K562 (cell line): ENCODE data around the gene NPFF. TPM values are rescaled to one million over a fixed set of nuclear protein-coding genes. Genes with fewer than 3 reads are reported as not detected.

Experiments used
- ATF4 ChIP-seq: fragments of 450-650 bp; formaldehyde crosslinking; IDR thresholded peaks from 2 replicates; pipeline ENCODE4 v1.4.0; 2022; ENCODE audit warnings: mild to moderate bottlenecking, moderate library complexity
- ATF6 ChIP-seq: sonication (generic); formaldehyde crosslinking; IDR thresholded peaks from 2 replicates; pipeline ENCODE4 v1.4.0; 2020; ENCODE audit warnings: mild to moderate bottlenecking, missing genetic modification reagents
- ETV1 ChIP-seq: fragments of 450-650 bp; conservative IDR thresholded peaks from 2 replicates; pipeline ENCODE4 v1.6.1; 2016; ENCODE audit warnings: missing genetic modification characterization, control low read depth, low read depth, missing compliant biosample characterization
- IRF9 ChIP-seq: fragments of 450-650 bp; IDR thresholded peaks from 2 replicates; pipeline ENCODE4 v1.6.1; 2016; ENCODE audit warnings: missing biosample characterization, missing genetic modification characterization
- JUND ChIP-seq, 2 experiments: IDR thresholded peaks; 2 replicates in 1 of 2; 3 replicates in 1 of 2; pipeline ENCODE4 v1.6.1; 2011; ENCODE audit warnings: borderline replicate concordance in 2 of 2, low read depth in 2 of 2, low read length in 2 of 2, improper control_type of control experiment in 1 of 2, missing biosample characterization in 1 of 2, missing genetic modification characterization in 1 of 2, missing genetic modification reagents in 1 of 2
- KAT7 ChIP-seq: sonication (generic); formaldehyde crosslinking; IDR thresholded peaks from 2 replicates; pipeline ENCODE4 v1.8.0; 2022; ENCODE audit warnings: missing genetic modification reagents, mild to moderate bottlenecking, borderline replicate concordance
- LCOR ChIP-seq: sonication (generic); formaldehyde crosslinking; IDR thresholded peaks from 2 replicates; pipeline ENCODE4 v1.8.0; 2022; ENCODE audit warnings: mild to moderate bottlenecking, missing genetic modification reagents
- MEF2D ChIP-seq: conservative IDR thresholded peaks from 2 replicates; pipeline ENCODE4 v1.6.1; 2016; ENCODE audit warnings: low read depth, missing genetic modification characterization, missing compliant biosample characterization
- PHF20 ChIP-seq: fragments of 450-650 bp; IDR thresholded peaks from 2 replicates; pipeline ENCODE4 v1.6.1; 2018; ENCODE audit not compliant: partially characterized antibody
- POLR2A ChIP-seq: fragments of 450-650 bp; conservative IDR thresholded peaks from 2 replicates; pipeline ENCODE4 v1.6.1; 2016
- SMARCB1 ChIP-seq: IDR thresholded peaks from 2 replicates; pipeline ENCODE4 v1.6.1; 2011; ENCODE audit warnings: improper control_type of control experiment, low read depth; ENCODE audit not compliant: insufficient read length
- SMARCC2 ChIP-seq: fragments of 450-650 bp; IDR thresholded peaks from 2 replicates; pipeline ENCODE4 v1.6.1; 2017; ENCODE audit warnings: antibody characterized with exemption, moderate library complexity, mild to moderate bottlenecking, low read depth
- SNAPC5 ChIP-seq: fragments of 250-450 bp; sonication (Bioruptor Pico); IDR thresholded peaks from 2 replicates; pipeline ENCODE4 v1.8.0; 2021; ENCODE audit warnings: moderate library complexity, mild to moderate bottlenecking, inconsistent platforms
- STAT5A ChIP-seq: IDR thresholded peaks from 2 replicates; pipeline ENCODE4 v1.6.1; 2012; ENCODE audit warnings: low read length, inconsistent platforms, borderline replicate concordance
- TAF1 ChIP-seq: IDR thresholded peaks from 2 replicates; pipeline ENCODE4 v1.6.1; 2011; ENCODE audit warnings: mild to moderate bottlenecking, low read length, moderate library complexity; ENCODE audit not compliant: insufficient read depth, control insufficient read depth, severe bottlenecking; ENCODE audit errors: extremely low read depth
- TGIF2 ChIP-seq: sonication (generic); formaldehyde crosslinking; IDR thresholded peaks from 2 replicates; pipeline ENCODE4 v1.8.1; 2022; ENCODE audit warnings: mild to moderate bottlenecking, missing genetic modification reagents, moderate library complexity
- ZBTB8A ChIP-seq: fragments of 450-650 bp; IDR thresholded peaks from 2 replicates; pipeline ENCODE4 v1.6.1; 2018; ENCODE audit warnings: mild to moderate bottlenecking, moderate library complexity; ENCODE audit not compliant: partially characterized antibody
- ZFP91 ChIP-seq: sonication (generic); formaldehyde crosslinking; IDR thresholded peaks from 2 replicates; pipeline ENCODE4 v1.8.0; 2022; ENCODE audit warnings: mild to moderate bottlenecking, missing genetic modification reagents
- ZNF121 ChIP-seq: sonication (generic); formaldehyde crosslinking; conservative IDR thresholded peaks from 2 replicates; pipeline ENCODE4 v1.8.0; 2022; ENCODE audit warnings: missing genetic modification reagents
- ZNF134 ChIP-seq: fragments of 250-450 bp; sonication (Bioruptor Pico); conservative IDR thresholded peaks from 2 replicates; pipeline ENCODE4 v1.4.0; 2020
- ZNF280B ChIP-seq: fragments of 250-450 bp; sonication (Bioruptor Pico); IDR thresholded peaks from 2 replicates; pipeline ENCODE4 v1.5.1; 2021; ENCODE audit warnings: mild to moderate bottlenecking
- polyA plus RNA-seq, 8 experiments: library from polyadenylated mRNA; depleted of rRNA in 4 of 8; stranded (reverse) in 5 of 8; unstranded in 3 of 8; fragments of >200 nt; fragmentation: Nextera tagmentation in 2 of 8; fragmentation: Illumina TruSeq in 1 of 8; extraction: Ambion mirVana in 2 of 8; extraction: Trizol in 1 of 8; gene quantifications; 2 replicates each; pipeline versions ENCODE4 v1.2.1 to v1.2.3, GENCODE V29; 2011 to 2014; ENCODE audit warnings: inconsistent platforms in 1 of 8, missing spikeins in 1 of 8
- total RNA-seq, 7 experiments: library from RNA; depleted of rRNA in 6 of 7; stranded (reverse); fragments of >200 nt in 6 of 7; fragmentation: Illumina TruSeq in 2 of 7; extraction: Trizol in 2 of 7; gene quantifications; 2 replicates each; pipeline versions ENCODE4 v1.2.1 to v1.2.3, GENCODE V29; 2011 to 2021; ENCODE audit warnings: low replicate concordance in 1 of 7

Gene NPFF
- total and polyA plus RNA-seq, 9 of the 15 experiments (the other 6 are each of a cell fraction or from before 2014, with no cell fraction given): 0.15 to 1.2 (median 0.55) TPM; not detected in 6

GRCh38 chr12:53481939-53482586 is 25.2 kb downstream of the NPFF start (continued):
- TF ChIP-seq ZBTB8A (no peak), ATF4 (CRISPR knock-in tag) (no peak), TAF1 (no peak), SMARCB1 (no peak), KAT7 (CRISPR knock-in tag) (no peak), ZFP91 (CRISPR knock-in tag) (no peak), POLR2A (peak; percentile 59), TGIF2 (CRISPR knock-in tag) (no peak), ZNF280B (CRISPR knock-in tag) (no peak), ETV1 (tag) (no peak), STAT5A (no peak), SMARCC2 (no peak), ATF6 (CRISPR knock-in tag) (no peak), IRF9 (no peak), SNAPC5 (no peak), JUND (IDR thresholded peaks at IDR 0.05; ENCODE audit: borderline replicate concordance, low read depth, low read length) (no peak), JUND (tag; IDR thresholded peaks at IDR 0.05; ENCODE audit: borderline replicate concordance, low read depth, low read length) (no peak), PHF20 (no peak), ZNF134 (no peak), LCOR (no peak), ZNF121 (CRISPR knock-in tag) (no peak), MEF2D (no peak)
